ENCODE measurements around the gene MAPK4. TPM values are rescaled to one million over a fixed set of nuclear protein-coding genes. Genes with fewer than 3 reads are reported as not detected.
"Not testable (repeated sequence)": the region's sequence is repeated elsewhere in the genome, so short reads cannot be mapped to it uniquely, and the experiment has no call there.

The MAPK4 gene
- total RNA-seq (2014; rRNA removed; shearing (Covaris generic)), result 1.8 and 2.5 TPM in 2 replicates
- 0.08 and 0.15 TPM in 2 replicates for polyA plus RNA-seq (2014; cell fraction: nucleus; rRNA removed)

GRCh38 chr18:50559752-50560680, at the start of gene MAPK4:
TSS of gene MAPK4 (plus strand) at chr18:50560087. CDS start at chr18:50663959, 103,872 bp downstream.
- DNase-seq (ENCODE audit: extremely low read depth, low read depth), result peak; percentile 29

- not testable (repeated sequence) for DNase-seq (ENCODE audit: extremely low read depth, low read depth)
Observed at GRCh38 chr18:50517277-50517676, 42.6 kb upstream of the MAPK4 start.

- no peak for DNase-seq (ENCODE audit: extremely low read depth, low read depth)
Observed at GRCh38 chr18:50518787-50519546, 40.9 kb upstream of the MAPK4 start.

DNA sequence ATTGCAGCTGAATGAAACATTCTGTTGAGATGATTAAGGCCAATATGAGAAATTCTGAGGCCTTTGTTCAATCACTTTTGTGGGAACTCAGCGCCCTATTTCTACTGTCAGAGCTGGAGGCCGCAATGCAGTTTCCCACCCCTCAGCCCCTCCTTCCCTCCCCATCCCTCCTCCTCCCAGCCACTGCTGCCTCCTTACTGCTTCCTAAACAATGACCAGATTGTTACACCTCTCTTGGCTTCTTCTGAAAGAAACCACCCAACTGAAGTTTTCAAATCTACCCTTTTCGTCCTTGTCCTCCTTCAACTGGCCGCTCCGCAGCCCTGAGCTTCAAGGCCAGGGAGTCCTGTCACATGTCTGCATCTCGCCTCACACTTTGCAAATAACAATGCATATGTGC, 36.7 kb upstream of the MAPK4 start:
- DNase-seq (ENCODE audit: extremely low read depth, low read depth), result no peak

DNA sequence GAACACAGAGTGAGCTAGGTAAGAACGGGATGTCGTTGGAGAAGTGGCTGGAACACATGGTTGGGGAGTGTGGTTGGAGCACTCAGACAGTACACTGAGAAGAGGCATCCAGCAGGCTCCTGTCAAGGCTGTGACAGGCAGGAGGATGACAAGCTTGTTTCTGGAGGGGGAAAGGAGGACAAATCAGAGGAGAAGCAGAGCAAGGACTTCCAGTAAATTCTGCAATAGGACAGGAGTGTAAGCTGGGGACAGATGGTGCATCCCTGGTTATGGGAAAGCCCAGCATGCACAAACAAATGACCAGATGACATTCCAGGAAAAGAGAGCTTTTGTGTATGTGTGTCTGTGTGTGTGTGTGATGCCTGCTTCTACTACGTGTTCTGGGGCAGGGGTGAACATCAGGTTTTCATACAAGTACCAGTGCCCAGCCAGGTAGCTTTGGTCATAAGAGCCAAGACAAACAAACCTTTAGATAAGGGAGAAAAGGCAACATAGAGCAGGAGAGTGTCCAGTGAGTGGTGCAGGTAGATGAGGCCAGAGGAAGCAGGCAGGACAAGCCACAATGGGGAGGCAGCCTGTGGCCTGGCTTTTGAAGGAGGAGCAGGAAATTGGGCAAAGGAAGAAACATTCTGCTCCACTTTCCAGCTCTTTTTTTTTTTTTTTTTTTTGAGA, 32.1 kb upstream of the MAPK4 start:
- DNase-seq (ENCODE audit: extremely low read depth, low read depth), result no peak

GRCh38 chr18:50528806-50529205, 31.1 kb upstream of the MAPK4 start:
- no peak for DNase-seq (ENCODE audit: extremely low read depth, low read depth)

GRCh38 chr18:50533822-50534221, 26.1 kb upstream of the MAPK4 start:
- not testable (repeated sequence) for DNase-seq (ENCODE audit: extremely low read depth, low read depth)

- not testable (repeated sequence) for DNase-seq (ENCODE audit: extremely low read depth, low read depth)
Observed at GRCh38 chr18:50544476-50544875, 15.4 kb upstream of the MAPK4 start.

DNA sequence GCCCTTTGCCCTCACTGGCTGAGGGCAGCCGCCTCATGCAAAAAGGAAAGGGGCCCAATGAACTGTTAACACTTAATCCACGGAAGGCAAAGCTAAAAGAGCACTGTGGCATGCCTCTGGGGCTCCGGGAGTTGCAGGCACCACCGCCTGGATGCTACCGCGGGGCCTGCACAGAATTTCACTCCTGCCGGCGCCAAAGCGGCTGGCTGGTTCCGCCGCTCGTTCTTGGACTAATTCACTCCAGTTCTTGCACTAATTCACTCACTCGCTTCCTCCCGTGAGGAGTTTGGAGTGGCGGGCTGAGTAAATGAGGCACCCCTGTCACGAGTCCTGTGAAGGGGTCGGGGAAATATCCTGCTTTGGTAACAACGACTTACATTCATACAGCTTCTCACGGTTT, 14.0 kb upstream of the MAPK4 start:
- DNase-seq (ENCODE audit: extremely low read depth, low read depth), result no peak

- DNase-seq (ENCODE audit: extremely low read depth, low read depth), result no peak
Observed at GRCh38 chr18:50548160-50548559, 11.7 kb upstream of the MAPK4 start.

GRCh38 chr18:50551651-50552050, 8.2 kb upstream of the MAPK4 start:
- not testable (repeated sequence) for DNase-seq (ENCODE audit: extremely low read depth, low read depth)

DNA sequence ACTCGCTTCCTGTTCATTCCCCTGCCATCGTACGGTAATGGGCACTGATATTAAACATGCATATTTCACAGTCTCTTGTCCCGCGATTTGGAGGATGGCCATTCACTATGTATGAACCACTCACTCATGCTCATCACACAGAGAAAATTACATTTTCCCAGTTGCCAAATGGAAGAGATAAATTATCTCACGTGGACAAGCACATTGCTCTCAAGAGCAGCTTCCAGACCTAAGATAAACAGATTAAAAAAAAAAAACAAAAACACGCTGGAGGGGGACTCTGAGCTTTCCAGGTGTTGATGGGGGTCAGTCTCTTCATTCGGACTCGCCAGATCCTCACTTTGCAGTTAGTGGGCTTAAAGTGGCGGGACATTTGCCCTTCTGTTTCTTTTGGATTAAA, 1.7 kb upstream of the MAPK4 start:
- no peak for DNase-seq (ENCODE audit: extremely low read depth, low read depth)

- DNase-seq (ENCODE audit: extremely low read depth, low read depth), result no peak
Observed at GRCh38 chr18:50558948-50559751, 737 bp upstream of the MAPK4 start.

- no peak for DNase-seq (ENCODE audit: extremely low read depth, low read depth)
Observed at GRCh38 chr18:50560681-50561629, 1.1 kb downstream of the MAPK4 start.

DNA sequence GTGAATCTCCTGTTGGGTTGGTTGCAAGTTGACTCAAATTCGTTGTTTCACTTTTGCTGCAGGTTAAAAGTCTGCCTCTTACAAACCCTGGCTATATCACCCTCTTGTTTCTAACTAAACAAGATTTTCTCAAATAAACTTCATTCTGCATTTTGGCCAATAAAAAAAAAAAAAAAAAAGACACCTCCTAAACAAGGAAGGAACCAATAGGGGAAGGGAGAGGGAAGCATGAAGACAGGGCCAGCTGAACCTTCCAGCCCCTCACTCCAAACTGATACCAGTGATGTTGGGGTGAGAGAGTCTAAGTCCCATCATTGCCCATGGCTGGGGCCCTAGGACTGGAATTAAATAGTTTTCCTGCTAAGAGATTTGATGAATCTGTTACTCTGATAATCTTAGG, 2.4 kb downstream of the MAPK4 start:
- not testable (repeated sequence) for DNase-seq (ENCODE audit: extremely low read depth, low read depth)

DNA sequence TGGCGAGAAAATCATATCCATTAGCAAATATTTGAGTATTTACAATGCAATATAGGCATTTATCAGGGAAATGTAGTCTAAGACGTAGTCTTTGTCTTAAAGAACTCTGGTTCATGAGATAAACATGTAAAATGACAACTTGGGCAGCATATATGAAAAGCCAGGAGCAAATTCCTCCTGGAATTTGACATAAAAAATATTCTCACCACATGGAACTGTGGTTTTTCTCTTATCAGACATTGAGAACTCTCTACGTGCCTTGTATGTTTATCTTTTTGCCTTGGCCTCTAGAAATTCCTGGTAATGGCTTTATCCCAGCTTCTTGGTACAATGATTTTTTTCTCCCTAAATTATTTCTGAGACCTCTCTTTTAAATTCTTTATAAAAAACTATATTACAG, 2.8 kb downstream of the MAPK4 start:
- DNase-seq (ENCODE audit: extremely low read depth, low read depth), result no peak

GRCh38 chr18:50563376-50563775, 3.5 kb downstream of the MAPK4 start:
- DNase-seq (ENCODE audit: extremely low read depth, low read depth), result no peak

DNA sequence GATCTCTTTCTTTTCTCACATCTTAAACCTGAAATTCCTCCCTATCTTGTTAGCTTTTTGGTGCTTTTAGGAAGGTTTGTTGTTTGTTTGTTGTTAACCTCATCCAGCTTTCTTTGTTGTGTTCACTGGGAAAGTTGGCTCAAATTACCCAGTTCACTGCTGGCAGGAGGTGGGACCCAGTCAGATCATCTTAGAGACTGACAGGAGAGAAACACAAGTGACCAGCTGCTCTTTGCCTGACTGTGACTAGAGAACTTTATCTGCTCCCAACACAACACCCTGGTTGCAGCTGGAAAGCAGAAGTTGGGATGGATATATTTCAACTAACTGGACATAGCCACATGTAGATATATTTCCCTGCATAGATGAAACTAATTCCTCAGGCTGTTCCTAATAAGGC, 10.0 kb downstream of the MAPK4 start:
- DNase-seq (ENCODE audit: extremely low read depth, low read depth), result no peak

DNA sequence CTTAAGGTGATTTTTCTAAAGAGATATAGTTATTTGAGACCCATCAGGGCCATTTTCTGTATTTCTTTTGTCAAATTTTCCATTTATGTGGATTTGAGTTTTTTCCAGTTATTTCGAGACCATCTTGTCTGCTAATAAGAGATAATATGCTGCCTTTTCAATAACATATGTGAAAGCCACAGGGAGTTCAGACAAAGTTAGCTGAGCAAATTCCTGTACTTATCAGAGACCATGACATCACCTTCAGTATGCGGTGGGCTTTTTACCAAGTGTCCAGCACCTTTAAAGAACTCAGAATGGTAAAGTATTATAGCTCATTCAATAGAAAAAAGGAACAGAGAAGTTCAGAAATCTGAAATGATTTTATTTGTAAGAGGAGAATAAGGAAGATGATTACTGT, 11.7 kb downstream of the MAPK4 start:
- no peak for DNase-seq (ENCODE audit: extremely low read depth, low read depth)

All from NCI-H460 (cell line).